Left lobe of liver (tissue), 2 donors: Measurements from ENCODE around the gene HPGD. TPM values are rescaled to one million over a fixed set of nuclear protein-coding genes. Genes with fewer than 3 reads are reported as not detected.

Source experiments
- ATAC-seq: fragments of 200-7000 bp; cut with Tn5 transposase; one replicate; pipeline ENCODE4 v1.9.1; 2020; ENCODE audit warnings: mild to moderate bottlenecking, moderate library complexity
- DNase-seq: peaks from one replicate; pipeline ENCODE4 v3.0.0-alpha.2; 2020; ENCODE audit warnings: low spot score
- total RNA-seq: library from RNA; stranded (reverse); gene quantifications from one replicate; pipeline ENCODE4 v1.2.1, GENCODE V29; 2021
- donor health status: DM: no; HTN: no; CAD: no; lungs with moderate emphysema.
- donor health status: DM: no; HTN: yes; CAD: no.

HPGD gene
- total RNA-seq, 1 donor from 2014 or later = 84.3 TPM

DNA sequence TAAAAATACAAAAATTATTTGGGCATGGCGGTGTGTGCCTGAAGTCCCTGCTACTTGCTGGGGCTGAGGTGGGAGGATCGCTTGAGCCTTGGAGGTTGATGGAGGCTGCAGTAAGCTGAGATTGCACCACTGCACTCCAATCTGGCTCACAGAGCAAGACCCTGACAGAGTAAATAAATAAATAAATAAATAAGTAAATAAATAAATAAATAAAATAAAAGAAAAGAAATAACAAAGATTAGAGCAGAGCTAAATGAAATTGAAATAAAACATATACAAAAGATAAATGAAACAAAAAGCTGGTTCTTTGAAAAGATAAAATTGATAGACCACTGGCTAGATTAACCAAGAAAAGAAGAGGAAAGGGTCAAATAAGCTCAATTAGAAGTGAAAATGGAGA is 43.1 kb downstream of the HPGD start:
- no peak for DNase-seq

DNA sequence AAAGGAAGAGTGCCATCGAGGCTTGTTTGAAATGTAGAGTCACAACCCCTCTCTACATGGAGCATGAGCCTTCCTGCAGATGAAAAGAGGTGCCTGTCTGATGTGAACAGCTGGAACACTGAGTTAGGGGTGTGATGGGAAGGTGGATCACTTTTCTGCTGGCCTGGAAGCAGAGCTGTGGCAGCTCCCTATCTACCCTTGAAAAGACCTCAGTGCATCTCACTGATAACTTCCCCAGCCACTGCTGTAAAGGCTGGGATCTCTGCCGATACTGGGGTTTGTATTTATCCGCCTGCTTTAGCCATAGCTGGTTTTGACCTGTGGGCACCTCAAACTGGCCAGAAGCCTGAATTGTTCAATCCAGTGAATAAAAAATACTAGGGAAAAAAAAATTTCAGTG is 46.8 kb downstream of the HPGD start:
- ATAC-seq = no peak
- DNase-seq = no peak

More for the DNA sequence above, 43.1 kb downstream of the HPGD start:
- no peak for ATAC-seq

DNA sequence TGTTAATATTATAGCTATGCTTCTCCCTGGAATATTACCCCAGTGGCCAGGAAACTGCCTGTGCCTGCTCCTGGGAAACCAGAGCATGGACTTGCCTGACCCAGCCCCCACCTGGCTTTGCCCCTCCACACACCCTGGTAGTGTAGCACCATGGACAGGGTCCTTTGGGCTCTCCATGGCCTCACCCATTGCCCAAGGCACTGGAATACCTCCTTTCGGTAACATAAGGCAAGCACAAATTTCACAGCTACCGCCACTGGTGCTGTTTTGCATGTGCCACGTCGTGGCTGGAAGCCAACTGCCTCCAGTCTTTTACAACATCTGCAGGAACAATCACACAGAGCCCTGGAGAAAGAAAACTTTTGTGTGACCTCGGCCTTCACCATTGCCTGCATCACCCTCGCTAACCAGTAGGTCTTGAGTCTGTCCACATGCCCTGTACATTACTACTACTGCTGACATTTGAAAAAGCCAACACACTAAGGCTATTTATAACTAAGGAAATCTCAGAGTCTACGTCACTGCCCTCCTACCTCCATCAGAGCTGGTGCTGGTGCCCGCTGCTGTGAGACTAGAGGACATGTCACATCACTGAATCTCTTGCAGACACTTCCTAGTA is 47.7 kb downstream of the HPGD start:
- no peak for ATAC-seq
- no peak for DNase-seq

DNA sequence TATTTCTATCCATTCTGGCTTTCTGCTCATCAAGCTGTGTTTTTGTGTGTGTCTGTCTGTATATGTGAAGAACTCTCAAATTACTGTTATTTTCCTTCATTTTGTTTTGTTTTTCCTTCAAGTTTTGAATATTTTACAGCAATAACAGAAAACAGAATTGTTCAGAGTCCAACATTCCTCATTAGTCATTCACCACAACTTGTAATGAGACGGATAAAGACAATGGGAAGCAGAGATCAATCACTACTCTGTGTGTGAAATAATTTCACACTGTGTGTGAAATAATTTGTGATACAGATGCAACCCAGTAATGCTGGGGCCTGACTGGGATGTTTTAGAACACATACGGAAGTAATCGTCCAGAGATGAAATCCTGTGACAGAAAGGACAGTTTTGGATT is 55.2 kb downstream of the HPGD start:
- ATAC-seq (no peak), DNase-seq (no peak)

DNA sequence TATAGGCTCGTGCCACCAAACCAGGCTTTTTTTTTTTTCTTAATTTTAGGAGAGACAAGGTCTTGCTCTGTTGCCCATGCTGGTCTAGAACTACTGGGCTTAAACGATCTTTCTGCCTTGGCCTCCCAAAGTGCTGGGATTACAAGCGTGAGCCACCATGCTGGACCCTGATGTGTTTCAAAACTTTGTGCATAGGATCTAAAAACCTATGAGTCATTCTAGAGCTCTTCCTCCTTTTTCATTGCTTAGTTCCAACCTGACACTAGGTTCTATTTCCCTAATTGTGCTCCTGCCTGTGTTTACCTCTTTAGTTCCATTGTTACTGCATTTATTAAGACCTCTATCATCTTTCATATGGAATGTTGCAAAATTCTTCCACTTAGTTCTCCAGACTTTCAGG is 57.3 kb downstream of the HPGD start:
- DNase-seq = no peak
- no peak for ATAC-seq

DNA sequence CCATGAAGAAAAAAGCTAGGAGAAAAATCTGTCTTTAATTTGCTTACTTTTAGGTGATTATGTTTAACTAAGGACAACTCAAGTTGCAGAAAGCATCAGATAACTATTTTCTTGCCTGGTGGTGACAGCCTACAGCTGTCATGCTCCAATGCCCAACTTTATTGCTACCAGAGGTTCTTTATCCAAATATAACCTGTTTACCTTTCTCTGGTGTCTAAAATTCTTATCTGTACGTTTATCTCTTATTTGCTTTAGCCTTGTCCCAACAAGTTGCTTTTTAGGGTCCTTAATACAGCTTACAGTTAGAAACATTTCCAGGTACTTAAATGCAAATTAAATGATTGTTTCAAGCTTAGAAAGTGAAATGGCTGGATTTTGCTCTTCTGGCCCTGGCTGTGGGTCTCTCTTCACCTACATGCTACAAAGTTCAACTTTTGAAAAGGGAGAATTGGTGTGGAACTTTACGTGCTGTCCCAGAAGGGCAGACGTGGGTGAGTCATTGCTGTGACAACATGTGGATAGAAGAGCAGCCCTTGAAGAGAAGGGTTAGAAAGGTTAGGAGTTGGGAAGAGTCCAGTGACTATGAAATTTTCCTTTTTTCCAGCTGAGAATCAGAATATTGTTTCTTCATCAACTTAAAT is 60.7 kb downstream of the HPGD start:
- peak; percentile 60 for DNase-seq
- peak; percentile 97 for ATAC-seq

DNA sequence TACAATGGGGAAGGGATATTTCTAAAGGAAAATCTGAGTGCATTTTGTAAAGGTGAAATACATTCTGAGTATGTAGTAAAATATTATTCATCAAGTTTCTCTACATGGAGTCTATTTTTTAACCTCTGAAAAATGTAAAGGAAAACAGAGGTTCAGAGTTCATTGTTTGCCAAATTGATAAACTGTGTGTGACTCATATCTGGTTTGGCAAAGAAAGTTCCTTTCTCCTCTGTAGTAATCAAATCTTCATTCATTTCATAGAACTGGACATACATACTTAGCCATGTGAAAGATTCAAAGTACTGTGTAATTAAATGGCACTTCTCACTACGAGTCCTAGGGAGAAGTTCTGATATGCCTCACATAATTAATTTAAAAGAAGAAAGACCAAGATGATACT is 61.6 kb downstream of the HPGD start:
- ATAC-seq (no peak), DNase-seq (no peak)

DNA sequence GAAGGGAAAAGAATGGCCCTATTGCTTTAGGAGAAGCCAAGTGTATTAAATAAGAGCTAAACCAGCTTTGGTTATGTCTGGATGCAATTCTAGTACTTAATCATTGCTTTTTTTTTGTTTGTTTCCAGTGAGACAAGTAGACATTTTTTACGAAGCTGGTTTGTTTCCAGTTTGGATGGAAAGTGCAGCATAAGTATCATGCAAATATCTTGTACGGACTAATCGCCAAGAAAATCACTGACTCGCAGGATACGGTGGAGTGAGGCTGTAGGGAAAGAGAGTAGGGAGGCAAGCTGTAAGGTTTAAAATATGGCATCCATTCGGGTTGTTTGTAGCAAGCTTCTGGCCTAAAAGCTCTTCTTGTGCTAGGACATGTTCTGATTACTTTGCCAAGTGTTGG is 64.8 kb downstream of the HPGD start:
- no peak for ATAC-seq
- DNase-seq = no peak

DNA sequence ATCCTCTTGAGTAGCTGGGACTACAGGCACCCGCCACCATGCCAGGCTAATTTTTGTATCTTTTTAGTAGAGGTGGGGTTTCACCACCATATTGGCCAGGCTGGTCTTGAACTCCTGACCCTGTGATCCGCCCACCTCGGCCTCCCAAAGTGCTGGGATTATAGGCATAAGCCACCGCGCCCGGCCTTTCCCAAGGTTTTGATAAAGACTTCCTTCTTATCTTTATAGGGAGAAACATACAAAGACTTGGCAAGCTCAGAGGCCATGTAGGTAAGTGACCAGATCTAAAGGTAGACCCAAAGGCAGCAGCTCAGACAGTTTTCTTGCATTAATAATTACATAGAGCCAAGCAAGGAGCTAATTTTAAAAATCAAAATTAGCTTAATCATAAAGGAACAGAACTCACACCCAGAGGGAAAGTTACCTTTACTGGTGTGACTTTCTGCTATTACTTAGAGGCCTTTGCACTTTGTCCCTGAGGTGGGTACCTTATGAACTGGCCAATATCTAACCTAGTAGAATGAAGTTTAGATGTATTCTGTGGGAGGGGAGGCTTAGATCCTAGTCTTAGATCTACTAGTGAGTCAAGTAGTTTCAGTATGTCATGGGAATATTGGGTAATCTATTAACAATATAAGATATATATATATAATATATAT is 67.3 kb downstream of the HPGD start:
- DNase-seq = no peak
- no peak for ATAC-seq

DNA sequence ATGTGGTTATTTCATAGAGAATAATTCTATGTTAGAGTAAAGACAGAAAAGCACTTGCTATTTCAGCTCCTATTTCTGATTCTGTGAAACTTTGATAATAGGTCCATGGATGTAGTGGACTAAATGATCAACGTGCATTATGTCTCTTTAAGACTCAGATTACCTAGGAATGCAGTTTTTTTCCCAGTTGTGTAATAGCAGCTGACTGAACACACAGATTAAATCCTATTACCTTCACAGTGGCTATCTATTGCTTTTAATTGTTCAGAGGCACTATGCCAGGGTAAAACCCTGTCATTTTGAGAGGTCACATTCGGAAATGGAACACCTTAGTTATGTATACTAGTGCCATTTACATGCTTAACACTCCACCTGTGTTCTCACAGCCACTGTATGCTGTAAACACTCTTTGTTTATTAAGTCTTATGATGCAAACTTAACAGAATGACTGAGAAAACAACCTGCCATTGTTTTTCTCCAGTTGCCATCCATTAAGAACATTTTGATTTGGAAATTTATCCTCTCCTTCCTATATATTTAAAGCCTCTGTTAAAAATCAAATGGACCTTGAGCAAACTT is 70.5 kb downstream of the HPGD start:
- ATAC-seq (no peak), DNase-seq (no peak)

DNA sequence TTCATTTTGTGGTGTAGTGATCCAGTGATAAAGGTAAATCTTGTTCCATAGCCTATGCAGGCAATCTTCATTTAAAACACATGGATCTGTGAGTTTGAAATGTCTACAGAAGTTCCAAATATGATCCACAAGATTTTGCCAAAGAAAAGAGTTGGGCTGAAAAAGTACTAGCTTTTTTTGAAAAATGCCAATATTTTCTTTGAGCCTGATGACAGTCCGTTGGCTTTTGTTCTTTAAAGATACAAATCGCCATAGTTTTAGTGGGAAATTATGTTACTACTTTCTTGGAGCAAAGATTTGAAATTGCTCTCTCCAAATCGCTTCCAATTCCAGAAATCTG is 71.5 kb downstream of the HPGD start:
- DNase-seq (no peak), ATAC-seq (no peak)

DNA sequence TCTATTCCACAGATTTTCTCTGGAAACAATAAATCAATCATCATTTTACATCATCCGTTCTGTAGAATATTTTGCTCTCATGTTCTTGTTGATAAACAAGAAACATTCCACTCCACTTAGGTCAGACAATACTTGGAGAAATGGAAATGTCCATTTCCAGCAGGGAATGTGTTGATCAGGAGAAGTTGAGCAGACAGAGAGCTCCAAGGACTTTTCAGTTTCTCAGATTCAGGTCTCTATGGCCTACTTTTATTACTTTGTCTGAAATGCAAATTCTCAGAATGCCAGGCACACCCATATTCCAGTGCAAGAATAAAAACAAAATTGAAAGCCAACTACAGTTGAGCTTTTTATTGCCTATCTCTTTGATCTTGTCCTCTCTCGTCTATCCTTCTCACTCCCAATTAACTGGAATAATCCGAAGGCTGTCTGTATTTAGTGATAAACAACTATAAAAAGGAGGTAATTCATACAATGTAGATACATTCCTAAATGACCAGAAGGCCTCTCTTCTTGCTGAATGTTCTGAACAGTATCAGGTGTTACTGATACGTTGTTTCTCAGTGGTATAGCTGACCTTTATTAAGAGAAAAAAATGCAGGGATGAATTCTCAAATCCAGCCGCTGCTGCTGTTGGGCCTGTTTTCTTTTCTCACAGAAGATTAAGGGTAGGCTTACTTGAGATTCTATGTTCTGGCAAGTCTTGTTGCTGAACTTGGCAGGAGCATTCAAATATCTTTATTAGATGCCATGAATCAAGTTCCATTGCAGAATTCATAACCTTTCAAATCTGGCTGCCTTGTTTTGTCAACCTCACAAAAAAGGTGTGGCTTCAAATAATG is 72.1 kb downstream of the HPGD start:
- ATAC-seq = no peak
- no peak for DNase-seq

DNA sequence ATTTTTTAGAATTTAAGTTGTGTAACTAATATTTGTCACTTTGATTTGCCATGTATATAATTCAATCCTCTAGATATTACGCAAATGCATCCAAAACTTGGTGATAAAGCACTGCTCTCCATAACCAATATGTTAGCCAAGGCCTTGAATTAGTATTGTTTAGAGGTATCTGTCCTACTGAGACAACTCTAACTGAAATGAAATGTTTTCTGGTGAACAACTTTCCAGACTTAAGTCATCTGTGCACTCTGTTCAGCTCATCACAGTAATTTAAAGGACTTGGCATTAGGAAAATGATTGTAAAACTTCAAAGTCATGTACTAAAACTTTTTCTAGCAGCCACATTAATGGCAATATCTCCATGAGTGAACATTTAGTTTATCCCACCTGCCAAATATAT is 73.1 kb downstream of the HPGD start:
- ATAC-seq (no peak), DNase-seq (no peak)

DNA sequence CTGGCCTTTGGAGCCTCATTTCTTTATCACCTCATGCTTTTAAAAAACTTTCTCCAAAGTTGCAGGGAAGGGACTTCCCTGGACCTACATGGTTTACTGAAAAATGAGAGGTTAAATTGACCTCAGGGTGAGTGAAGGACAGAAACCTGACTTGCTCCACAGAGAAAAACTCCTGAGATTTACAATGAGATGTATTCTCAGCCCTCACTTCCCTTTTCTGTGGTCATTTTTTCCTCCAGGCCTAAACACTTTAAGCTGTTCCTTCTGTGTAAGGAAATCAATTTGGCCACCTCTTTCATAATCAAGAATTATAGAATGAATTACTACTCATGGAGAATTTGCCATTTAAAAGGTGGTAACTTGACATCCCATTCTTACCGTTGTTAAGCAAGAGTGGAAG is 77.9 kb downstream of the HPGD start:
- DNase-seq (no peak), ATAC-seq (no peak)

Other genes starting within 250 kb of the HPGD start
- gene FBXO8, start 238.8 kb downstream of the HPGD start, total RNA-seq = 30.7 TPM
- 5.2 TPM for gene CEP44, start 238.6 kb downstream of the HPGD start, total RNA-seq